H1 (cell line): ENCODE measurements around the gene GDAP1L1. TPM values are rescaled to one million over a fixed set of nuclear protein-coding genes. Genes with fewer than 3 reads are reported as not detected.

Experiments
- KDM1A ChIP-seq: fragments of 200-600, 300-600 bp; sonication (generic); IDR thresholded peaks from 2 replicates; pipeline ENCODE4 v1.7.1; 2016; ENCODE audit warnings: mild to moderate bottlenecking, low read length, borderline replicate concordance
- polyA plus RNA-seq, 7 experiments: library from polyadenylated mRNA; depleted of rRNA in 3 of 7; stranded (reverse) in 5 of 7; unstranded in 2 of 7; fragments of >200 nt in 5 of 7; fragments of 200-250 nt in 2 of 7; gene quantifications; 1 replicate in 5 of 7; 2 replicates in 1 of 7; 4 replicates in 1 of 7; pipeline versions ENCODE4 v1.2.1 to v1.2.3, GENCODE V29; 2011 to 2013; ENCODE audit warnings: missing spikeins in 2 of 7, mixed read lengths in 2 of 7
- total RNA-seq: library from RNA; stranded (reverse); fragmentation: NEBNext Ultra II Directional; extraction: Animal tissue kit (Norgen Biotek cat#: 25700); gene quantifications from 2 replicates; pipeline ENCODE4 v1.2.1, GENCODE V29; 2021

The GDAP1L1 gene
- total and polyA plus RNA-seq, 2 of the 8 experiments (the other 6 are each of a cell fraction or from before 2014, with no cell fraction given) = 8.5 to 63.1 TPM

GRCh38 chr20:44203161-44203560 lies 43.9 kb upstream of the GDAP1L1 start (continued):
- TF ChIP-seq KDM1A = no peak
